ENCODE measurements around the gene CNOT6.
A peak's percentile ranks its signal among the peaks of the same experiment; 100 is the strongest.

Gene CNOT6

DNA sequence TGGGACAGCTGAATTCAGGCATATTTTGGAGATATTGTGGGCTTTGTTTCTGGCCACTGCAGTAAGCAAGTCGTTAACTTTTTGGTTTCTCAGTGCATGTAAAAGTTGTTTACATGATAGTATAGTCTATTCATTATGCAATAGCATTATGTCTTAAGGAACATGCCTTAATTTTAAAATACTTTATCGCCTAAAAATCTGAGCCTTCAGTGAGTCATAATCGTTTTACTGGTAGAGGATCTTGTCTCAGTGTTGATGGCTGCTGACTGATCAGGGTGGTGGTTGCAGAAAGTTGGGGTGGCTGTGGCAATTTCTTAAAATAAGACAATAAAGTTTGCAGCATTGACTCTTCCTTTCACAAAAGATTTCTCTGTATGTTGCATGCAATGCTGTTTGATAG is 92.0 kb downstream of the CNOT6 start:
- DNase-seq = no peak

- DNase-seq = no peak
Observed at GRCh38 chr5:180586870-180587269, 92.7 kb downstream of the CNOT6 start.

- no peak for DNase-seq
Observed at GRCh38 chr5:180589771-180590542, 95.8 kb downstream of the CNOT6 start.

DNA sequence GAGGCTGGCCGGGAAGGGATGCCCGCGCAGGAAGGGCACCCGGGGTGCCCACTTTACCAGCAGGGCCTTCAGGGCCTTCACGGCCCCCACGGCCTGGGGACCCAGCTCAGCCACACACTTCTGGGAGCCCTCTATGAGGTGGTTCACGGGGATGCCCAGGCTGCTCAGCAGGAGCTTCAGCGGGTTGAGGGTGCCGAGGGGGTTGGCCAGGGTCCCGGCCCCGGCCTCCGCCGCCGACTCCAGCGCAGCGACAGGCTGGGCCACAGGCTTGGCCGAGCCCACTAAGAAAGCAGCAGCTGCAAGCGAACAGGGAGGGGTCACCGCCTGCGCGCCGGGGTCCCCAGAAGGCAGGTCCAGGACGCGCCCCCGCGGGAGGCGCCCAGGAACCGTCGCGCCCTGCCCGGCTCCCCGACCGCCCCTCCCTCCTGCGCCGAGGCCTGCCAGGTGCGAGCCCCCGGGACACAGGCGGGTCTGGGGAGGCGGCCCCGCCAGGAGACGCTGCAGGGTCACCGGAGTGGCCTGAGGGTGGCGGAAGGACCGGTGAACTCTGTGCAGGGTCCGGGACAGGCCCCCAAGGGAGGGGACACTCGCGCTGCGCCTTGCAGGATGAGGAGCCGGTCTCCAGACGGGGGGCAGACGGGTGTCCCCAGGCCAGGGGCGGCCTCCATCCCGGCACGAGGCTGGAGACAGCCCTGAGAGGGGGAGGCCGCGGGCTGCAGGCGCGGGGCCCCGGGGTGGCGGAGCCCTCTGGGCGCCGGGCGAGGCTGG is 96.5 kb downstream of the CNOT6 start:
- DNase-seq = peak; percentile 69

DNA sequence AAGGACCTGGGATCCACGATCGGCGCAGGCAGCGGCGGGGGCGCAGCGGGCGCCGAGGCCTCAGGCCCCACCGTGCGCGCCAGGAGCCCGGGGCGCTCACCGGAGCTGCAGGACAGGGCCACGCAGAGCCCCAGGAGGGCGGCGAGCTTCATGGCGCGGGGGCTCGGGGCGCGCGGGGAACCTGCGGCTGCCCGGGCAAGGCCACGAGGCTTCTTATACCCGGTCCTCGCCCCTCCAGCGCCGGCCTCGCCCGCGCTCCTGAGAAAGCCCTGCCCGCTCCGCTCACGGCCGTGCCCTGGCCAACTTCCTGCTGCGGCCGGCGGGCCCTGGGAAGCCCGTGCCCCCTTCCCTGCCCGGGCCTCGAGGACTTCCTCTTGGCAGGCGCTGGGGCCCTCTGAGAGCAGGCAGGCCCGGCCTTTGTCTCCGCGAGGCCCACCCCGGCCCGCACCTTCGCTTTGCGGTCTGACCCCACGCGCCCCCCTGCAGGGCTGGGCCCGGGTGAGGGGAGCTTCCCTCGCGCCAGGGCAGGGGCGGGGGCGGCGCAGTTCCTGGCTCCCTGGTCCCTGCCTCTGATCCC is 97.2 kb downstream of the CNOT6 start, which contains the start of gene SCGB3A1:
TSS of gene SCGB3A1 (minus strand) at position 189 of the 577 bp plus-strand sequence. CDS start at position 152, 37 bp downstream.
- DNase-seq = peak; percentile 67

DNA sequence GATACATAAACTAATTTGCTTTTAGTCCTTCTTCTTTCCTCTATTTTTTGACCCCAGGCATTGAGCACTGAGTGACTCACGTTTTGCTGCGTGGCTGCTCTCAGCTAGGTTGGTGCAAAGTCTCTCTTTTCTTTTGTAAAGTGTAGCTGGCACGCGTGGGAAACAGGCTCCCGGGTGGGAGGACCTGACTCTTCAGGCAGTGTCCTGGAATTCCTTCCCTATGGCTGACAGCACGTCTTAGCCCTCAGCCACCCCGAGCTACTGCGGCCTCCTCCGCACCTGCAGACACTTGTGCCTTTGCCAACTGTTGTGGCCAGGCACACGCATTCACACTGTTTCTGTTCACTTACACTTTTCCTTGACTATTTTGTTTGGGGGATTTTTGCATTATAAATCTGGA is 98.0 kb downstream of the CNOT6 start:
- no peak for DNase-seq

DNA sequence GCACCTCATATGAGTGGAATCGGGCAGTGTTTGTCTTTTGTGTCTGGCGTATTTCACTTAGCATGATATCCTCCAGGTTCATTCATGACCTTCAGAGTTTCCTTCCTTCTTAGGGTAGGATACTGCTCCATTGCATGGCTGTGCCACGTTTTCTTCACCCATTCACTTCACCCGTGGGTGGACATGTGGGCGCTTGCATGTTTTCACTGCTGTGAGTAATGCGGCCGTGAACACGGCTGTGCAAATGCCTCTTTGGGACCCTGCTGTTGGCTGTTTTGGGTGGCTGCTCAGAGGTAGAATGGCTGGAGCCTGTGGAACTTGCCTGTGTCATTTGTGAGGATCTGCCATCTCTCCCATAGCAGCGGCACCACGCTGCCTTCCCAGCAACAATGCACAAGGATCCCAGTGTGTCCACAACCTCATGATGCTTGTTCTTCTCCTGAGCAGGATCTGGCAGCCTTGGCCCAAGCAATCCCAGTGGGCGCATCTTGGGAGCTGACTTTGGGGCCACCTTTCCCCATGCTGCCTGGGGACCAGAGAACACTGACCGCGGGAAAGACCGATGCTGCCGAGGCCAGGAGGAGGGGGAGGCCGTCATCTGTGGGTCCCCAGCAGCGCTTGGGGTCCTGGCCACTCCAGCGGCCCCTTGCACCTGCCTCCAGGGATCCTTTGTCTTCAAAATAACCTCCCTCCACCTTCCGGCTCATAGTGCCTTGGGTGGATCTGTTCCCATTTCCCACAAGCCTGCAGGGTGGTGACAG is 99.4 kb downstream of the CNOT6 start:
- DNase-seq = no peak

- DNase-seq = no peak
Observed at GRCh38 chr5:180594311-180595045, 100.3 kb downstream of the CNOT6 start.

DNA sequence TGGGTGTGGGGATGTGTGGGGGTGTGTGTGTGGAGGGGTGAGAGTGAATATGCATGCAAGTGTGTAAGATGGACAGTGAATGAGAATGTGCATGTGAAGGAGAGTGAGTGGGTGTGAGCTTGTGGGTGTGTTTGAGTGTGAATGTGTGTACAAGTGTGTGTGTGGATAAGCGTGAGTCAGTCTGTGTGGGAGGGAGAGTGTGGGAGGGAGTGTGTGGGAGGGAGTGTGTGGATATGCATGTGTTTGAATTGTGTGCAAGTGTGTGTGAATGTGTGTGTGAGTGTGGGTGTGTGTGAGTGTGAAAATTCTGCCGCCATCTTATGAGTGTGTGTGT is 100.8 kb downstream of the CNOT6 start:
- no peak for DNase-seq

DNA sequence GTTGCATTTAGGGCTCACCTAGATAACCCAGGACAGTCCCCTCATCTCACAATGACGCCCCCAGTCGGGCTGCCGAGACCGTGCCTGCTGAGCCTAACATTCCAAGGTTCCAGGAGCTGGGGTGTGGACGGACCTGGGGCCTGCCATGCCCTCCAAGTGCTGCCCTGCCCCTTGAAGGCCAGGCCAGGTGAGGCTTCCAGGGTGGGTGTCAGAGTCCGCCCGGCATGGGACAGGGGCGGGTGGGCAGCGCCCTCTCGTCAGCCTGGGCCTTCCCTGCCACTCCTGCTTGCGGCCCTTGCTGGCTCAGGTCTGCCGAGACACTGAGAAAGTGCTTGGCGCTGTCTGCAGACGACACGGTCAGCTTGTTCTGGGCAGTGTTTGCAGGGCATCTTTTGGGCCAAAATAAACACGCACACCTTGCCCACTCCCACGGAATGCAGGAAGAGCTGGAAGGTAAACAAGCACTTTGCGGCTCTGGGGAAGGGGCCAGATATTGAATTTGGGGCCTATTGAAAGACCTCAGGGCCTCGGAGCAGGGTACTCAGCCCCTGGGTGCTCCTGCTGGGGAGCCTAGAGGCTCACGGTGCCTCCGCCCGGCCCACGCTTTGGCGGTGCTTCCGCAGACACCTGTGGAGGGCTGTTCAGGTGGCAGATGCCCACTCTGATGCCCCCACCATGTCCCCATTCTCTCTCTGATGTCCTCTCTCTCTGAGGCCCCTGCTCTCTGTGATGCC is 101.4 kb downstream of the CNOT6 start:
- no peak for DNase-seq

DNA sequence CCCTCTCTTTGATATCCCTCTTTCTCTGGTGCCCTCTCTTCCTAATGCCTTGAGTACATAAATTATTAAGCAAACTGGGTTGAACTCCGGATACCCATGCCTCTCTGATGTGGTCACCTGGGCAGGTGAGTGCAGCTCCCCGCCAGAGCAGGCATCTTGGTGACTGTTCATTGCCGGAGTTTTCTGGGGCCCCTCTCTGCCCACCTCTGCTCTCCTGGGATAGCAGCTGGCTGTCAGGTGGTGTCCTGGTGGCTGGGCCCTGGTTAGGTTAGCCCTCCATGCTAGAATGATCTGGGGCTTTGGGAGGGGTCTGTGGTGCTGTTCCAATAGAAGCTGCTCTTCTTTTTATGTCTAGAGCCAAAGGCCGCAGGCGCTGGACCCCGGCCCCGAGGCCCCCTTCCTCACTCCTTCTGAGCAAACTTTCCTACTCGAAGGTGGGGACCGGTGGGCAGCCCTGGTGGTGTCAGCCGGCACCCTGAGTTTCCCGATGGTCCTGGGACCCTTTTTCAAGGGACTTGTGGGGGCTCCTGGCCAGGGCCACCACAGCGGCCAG is 102.0 kb downstream of the CNOT6 start:
- no peak for DNase-seq

DNA sequence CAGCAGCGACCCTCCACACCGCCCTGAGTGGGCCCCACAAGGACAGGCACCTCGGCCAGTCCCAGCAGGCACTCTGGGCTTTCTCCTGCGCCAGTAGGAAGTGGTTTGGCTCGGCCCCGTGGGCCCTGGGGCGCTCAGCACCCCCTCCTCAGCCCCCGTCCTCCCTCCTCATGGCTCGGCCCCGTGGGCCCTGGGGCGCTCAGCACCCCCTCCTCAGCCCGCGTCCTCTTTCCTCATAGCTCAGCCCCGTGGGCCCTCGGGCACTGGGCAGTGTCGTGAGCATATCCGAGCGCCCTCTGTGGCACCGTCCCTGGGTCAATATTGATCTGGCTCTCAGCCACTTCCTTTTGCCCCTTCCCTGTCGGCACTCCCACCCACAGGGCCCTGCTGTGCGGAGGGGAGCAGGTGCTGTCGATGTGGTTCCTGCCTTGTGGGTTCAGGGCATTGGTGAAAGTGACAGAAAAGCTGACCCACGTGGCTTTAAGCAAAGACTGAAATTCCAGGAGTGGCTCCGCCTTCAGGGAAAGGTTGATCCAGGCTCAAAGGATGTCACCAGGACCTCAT is 102.6 kb downstream of the CNOT6 start:
- DNase-seq = no peak

DNA sequence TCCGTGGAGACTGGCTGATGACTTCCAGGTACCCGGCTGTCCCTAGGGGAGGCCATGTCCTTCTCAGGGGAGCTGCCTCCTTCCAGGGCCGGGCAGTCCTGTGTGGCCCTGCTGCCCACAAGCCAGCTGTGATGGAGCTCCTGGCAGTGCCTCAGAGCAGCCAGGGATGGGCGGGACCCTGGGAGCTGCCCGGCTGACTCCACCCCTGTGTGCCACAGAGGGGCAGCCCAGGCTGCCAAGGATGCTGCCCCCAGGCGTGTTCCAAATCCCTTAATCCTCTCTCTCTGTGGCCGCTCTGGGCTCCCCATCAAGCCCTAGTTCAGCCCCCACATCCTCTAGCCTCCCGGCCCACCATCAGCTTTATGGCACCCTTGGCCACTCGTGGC is 104.1 kb downstream of the CNOT6 start:
- DNase-seq = no peak

DNA sequence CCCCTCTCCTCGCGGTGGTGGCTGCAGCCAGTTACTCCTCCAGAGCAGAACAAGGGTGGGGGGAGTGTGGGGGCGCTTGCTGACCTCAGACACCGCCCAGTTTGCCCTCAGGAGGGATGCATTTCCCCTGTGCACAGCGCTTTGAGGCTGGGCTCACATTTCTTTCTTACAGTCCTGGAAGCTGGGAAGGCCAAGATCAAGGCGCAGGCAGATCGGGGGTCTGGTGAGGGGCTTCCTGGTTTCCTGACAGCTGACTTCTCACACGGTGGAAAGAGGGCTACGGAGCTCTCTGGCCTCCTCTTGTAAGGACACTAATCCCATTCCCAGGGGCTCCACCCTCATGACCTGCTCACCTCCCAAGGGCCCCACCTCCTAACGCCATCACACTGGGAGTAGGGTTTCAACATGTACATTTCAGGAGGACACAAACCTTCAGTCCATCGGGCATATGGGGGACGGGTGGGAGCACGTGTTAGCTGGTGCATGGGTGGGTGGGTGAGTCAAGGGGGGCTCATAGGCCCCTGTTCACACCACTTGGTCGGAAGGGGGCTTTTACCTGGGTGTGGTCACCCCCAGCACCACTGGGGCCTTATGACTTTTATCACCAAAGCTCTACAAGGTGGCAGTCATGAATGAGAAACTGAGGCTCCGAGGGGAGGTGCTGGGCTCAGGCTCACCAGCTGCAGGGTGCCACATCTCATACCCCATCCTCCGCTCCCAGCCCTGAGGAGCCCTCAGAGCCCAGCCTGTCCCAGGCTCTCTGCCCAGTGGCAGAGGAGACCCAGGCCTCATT is 104.8 kb downstream of the CNOT6 start:
- no peak for DNase-seq

DNA sequence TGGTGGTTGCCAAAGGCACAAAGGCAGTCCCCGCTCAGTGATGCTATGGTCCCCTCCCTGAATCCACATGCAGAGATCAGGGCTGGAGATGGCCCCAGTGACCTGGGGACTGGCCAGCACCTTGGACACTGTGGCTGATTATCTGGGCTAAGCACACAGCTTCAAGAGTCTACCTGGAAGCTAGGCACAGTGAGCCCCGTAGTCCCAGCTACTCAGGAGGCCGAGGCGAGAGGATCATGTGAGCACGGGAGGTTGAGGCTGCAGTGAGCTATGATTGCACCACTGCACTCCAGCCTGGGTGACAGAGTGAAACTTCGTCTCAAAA is 105.4 kb downstream of the CNOT6 start:
- DNase-seq = no peak

- no peak for DNase-seq
Observed at GRCh38 chr5:180599981-180600553, 105.9 kb downstream of the CNOT6 start.

DNA sequence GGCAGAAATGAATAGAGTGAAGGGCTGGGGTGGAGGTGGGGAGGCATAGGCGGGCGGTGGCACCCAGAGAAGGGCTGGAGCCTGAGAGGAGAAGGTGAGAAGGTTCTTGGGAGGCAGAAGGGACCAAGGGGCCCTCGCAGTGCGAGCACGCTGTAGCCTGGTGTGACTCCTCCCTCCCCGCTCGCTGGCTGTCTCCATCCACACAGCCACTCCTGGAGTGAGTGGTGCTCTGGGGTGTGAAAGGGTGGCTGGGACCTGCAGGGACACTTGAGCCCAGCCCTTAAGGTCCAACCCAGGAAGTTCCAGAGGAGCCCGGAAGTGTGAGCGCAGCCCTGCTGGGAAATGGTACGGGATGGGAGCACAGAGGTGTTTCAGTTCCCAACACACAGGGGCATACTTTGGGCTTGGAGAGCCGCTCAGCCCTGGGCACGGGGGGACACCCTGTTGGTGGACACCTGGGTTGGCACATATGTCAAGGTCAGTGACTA is 106.4 kb downstream of the CNOT6 start:
- no peak for DNase-seq

- DNase-seq = no peak
Observed at GRCh38 chr5:180601591-180602480, 107.7 kb downstream of the CNOT6 start.
